SK-N-SH treated with all-trans-retinoic acid at 6 μM for 48 hours (cell line): ENCODE data around the gene VAPA.

Experiments used
- ATAC-seq: fragments of 200-7000 bp; cut with Tn5 transposase; 3 replicates; pipeline ENCODE4 v1.9.1; 2020; ENCODE audit warnings: mild to moderate bottlenecking, moderate library complexity
- ARNTL ChIP-seq: fragments of 450-650 bp; formaldehyde crosslinking; IDR thresholded peaks from 2 replicates; pipeline ENCODE4 v1.5.0; 2020; ENCODE audit warnings: low read depth, mild to moderate bottlenecking, moderate library complexity, borderline replicate concordance
- BACH2 ChIP-seq: fragments of 250-450 bp; sonication (Bioruptor Pico); IDR thresholded peaks from 2 replicates; pipeline ENCODE4 v1.9.0; 2021; ENCODE audit warnings: mild to moderate bottlenecking, borderline replicate concordance
- CREB5 ChIP-seq: fragments of 250-450 bp; sonication (Bioruptor Pico); IDR thresholded peaks from 2 replicates; pipeline ENCODE4 v1.5.1; 2020; ENCODE audit warnings: low read depth, mild to moderate bottlenecking, moderate library complexity
- CSDC2 ChIP-seq: fragments of 250-450 bp; sonication (Bioruptor Pico); IDR thresholded peaks from 2 replicates; pipeline ENCODE4 v1.5.0; 2020; ENCODE audit warnings: mild to moderate bottlenecking, moderate library complexity
- CSRNP3 ChIP-seq: fragments of 250-450 bp; sonication (Bioruptor Pico); IDR thresholded peaks from 2 replicates; pipeline ENCODE4 v1.5.1; 2021; ENCODE audit warnings: mild to moderate bottlenecking, moderate library complexity
- GLIS3 ChIP-seq: fragments of 250-450 bp; sonication (Bioruptor Pico); IDR thresholded peaks from 2 replicates; pipeline ENCODE4 v1.5.0; 2020; ENCODE audit warnings: mild to moderate bottlenecking, moderate library complexity
- PATZ1 ChIP-seq: fragments of 250-450 bp; sonication (Bioruptor Pico); IDR thresholded peaks from 2 replicates; pipeline ENCODE4 v1.8.0; 2020; ENCODE audit warnings: mild to moderate bottlenecking, moderate library complexity, borderline replicate concordance
- POU6F1 ChIP-seq: fragments of 250-450 bp; sonication (Bioruptor Pico); IDR thresholded peaks from 2 replicates; pipeline ENCODE4 v1.8.0; 2021; ENCODE audit warnings: low read depth, mild to moderate bottlenecking, moderate library complexity, borderline replicate concordance
- RARB ChIP-seq: fragments of 250-450 bp; sonication (Bioruptor Pico); IDR thresholded peaks from 2 replicates; pipeline ENCODE4 v1.8.0; 2021; ENCODE audit warnings: mild to moderate bottlenecking, moderate library complexity
- SNAI2 ChIP-seq: fragments of 250-450 bp; sonication (Bioruptor Pico); IDR thresholded peaks from 2 replicates; pipeline ENCODE4 v1.5.0; 2020; ENCODE audit warnings: mild to moderate bottlenecking, moderate library complexity
- TCF4 ChIP-seq: fragments of 250-450 bp; sonication (Bioruptor Pico); IDR thresholded peaks from 2 replicates; pipeline ENCODE4 v1.8.0; 2021; ENCODE audit warnings: mild to moderate bottlenecking, moderate library complexity, borderline replicate concordance
- TOX ChIP-seq: fragments of 250-450 bp; sonication (Bioruptor Pico); IDR thresholded peaks from 2 replicates; pipeline ENCODE4 v1.8.0; 2021; ENCODE audit warnings: mild to moderate bottlenecking, moderate library complexity, borderline replicate concordance
- ZFP30 ChIP-seq: fragments of 450-650 bp; formaldehyde crosslinking; IDR thresholded peaks from 2 replicates; pipeline ENCODE4 v1.5.0; 2022; ENCODE audit warnings: mild to moderate bottlenecking, moderate library complexity
- ZNF565 ChIP-seq: fragments of 450-650 bp; formaldehyde crosslinking; conservative IDR thresholded peaks from 2 replicates; pipeline ENCODE4 v1.5.0; 2020; ENCODE audit warnings: low read depth, mild to moderate bottlenecking, moderate library complexity
- ZNF70 ChIP-seq: fragments of 450-650 bp; formaldehyde crosslinking; IDR thresholded peaks from 2 replicates; pipeline ENCODE4 v1.5.0; 2020; ENCODE audit warnings: mild to moderate bottlenecking, moderate library complexity
- ZNF8 ChIP-seq: fragments of 450-650 bp; formaldehyde crosslinking; IDR thresholded peaks from 2 replicates; pipeline ENCODE4 v1.5.0; 2020; ENCODE audit warnings: mild to moderate bottlenecking, moderate library complexity

VAPA gene

GRCh38 chr18:9989481-9989880 is 75.7 kb downstream of the VAPA start:
- no peak for ATAC-seq
- no peak for TF ChIP-seq CSRNP3
- no peak for TF ChIP-seq CSDC2
- TF ChIP-seq ZFP30: no peak
- TF ChIP-seq ZNF565 (CRISPR knock-in tag): no peak
- no peak for TF ChIP-seq ZNF8 (CRISPR knock-in tag)
- TF ChIP-seq TOX (CRISPR knock-in tag): no peak
- no peak for TF ChIP-seq POU6F1 (CRISPR knock-in tag)
- no peak for TF ChIP-seq ARNTL
- no peak for TF ChIP-seq BACH2 (CRISPR knock-in tag)
- TF ChIP-seq GLIS3: no peak
- no peak for TF ChIP-seq CREB5 (CRISPR knock-in tag)
- no peak for TF ChIP-seq PATZ1 (CRISPR knock-in tag)
- no peak for TF ChIP-seq SNAI2 (CRISPR knock-in tag)

- no peak for ATAC-seq
- TF ChIP-seq CSRNP3 (no peak), POU6F1 (CRISPR knock-in tag) (no peak), RARB (no peak), ZFP30 (no peak)
These were observed 77.5 kb downstream of the VAPA start for GRCh38 chr18:9991011-9992000.

- no peak for TF ChIP-seq ZNF70 (CRISPR knock-in tag)
- TF ChIP-seq TCF4 (CRISPR knock-in tag): no peak
- ATAC-seq: no peak
These were observed 78.6 kb downstream of the VAPA start for GRCh38 chr18:9992300-9992972.
